Measurements from ENCODE around the gene NLRP8. TPM values are rescaled to one million over a fixed set of nuclear protein-coding genes. Genes with fewer than 3 reads are reported as not detected.

NLRP8 gene
- total and polyA plus RNA-seq, 4 donors, result not detected

DNA sequence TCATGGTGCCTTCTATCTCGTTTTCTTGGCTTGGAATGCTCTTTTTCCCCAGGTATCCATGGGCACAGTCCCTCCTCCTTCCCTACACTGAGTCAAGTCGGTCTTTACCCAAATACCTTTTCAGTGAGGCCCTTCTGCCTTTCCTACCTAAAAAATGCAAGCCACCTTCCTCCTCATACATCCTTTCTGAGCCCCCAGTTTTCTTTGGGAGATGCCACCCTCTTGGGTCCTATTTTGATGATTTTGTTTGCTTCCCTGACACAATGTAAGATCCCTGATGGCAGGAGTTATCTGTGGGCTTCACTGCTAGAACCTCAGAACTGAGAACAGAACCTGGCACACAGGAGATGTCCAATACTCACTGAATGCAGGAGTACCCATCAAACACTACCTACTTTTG, 37.8 kb upstream of the NLRP8 start:
- WGBS, result 40% methylated on average over 2 of the region's 2 CpGs
- Histone ChIP-seq H3K4me3 (ENCODE audit: low read depth in 1 of 3, low read length in 3 of 3) (no peak overlapping the region), H3K9ac (ENCODE audit: low read depth in 1 of 2, low read length in 2 of 2) (no peak overlapping the region), H3K36me3 (ENCODE audit: control insufficient read depth in 4 of 4, insufficient read depth in 3 of 4, low read depth in 1 of 4, low read length in 3 of 4) (no peaks in the 10 kb centered on the region), H3K27me3 (ENCODE audit: control insufficient read depth in 4 of 4, insufficient read depth in 4 of 4, low read length in 3 of 4) (peaks cover 0 to 2% (median 0%) of the 10 kb centered on the region in 4 donors), H3K9me3 (ENCODE audit: control insufficient read depth in 4 of 4, low read length in 3 of 4) (peaks cover 0 to 4% (median 3%) of the 10 kb centered on the region in 4 donors), H3K27ac (ENCODE audit: low read depth in 1 of 2, low read length in 2 of 2) (no peak overlapping the region), H3K4me1 (ENCODE audit: control insufficient read depth in 4 of 4, insufficient read depth in 4 of 4, low read length in 3 of 4) (no peaks in the 10 kb centered on the region)
- no peak for TF ChIP-seq EGR1 (IDR thresholded peaks at IDR 0.05; ENCODE audit: low read depth in 2 of 2)
- TF ChIP-seq GABPA (IDR thresholded peaks at IDR 0.05 in 1 of 2, conservative IDR thresholded peaks at IDR 0.05 in 1 of 2), result no peak
- no peak for TF ChIP-seq SP1 (IDR thresholded peaks at IDR 0.05)
- TF ChIP-seq, protein P1, sequence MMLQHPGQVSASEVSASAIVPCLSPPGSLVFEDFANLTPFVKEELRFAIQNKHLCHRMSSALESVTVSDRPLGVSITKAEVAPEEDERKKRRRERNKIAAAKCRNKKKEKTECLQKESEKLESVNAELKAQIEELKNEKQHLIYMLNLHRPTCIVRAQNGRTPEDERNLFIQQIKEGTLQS (IDR thresholded peaks at IDR 0.05), result no peak
- TF ChIP-seq, protein P2, sequence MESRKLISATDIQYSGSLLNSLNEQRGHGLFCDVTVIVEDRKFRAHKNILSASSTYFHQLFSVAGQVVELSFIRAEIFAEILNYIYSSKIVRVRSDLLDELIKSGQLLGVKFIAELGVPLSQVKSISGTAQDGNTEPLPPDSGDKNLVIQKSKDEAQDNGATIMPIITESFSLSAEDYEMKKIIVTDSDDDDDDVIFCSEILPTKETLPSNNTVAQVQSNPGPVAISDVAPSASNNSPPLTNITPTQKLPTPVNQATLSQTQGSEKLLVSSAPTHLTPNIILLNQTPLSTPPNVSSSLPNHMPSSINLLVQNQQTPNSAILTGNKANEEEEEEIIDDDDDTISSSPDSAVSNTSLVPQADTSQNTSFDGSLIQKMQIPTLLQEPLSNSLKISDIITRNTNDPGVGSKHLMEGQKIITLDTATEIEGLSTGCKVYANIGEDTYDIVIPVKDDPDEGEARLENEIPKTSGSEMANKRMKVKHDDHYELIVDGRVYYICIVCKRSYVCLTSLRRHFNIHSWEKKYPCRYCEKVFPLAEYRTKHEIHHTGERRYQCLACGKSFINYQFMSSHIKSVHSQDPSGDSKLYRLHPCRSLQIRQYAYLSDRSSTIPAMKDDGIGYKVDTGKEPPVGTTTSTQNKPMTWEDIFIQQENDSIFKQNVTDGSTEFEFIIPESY (IDR thresholded peaks at IDR 0.05), result no peak
- no peak for TF ChIP-seq HNF4G (IDR thresholded peaks at IDR 0.05)
- TF ChIP-seq RXRA (IDR thresholded peaks at IDR 0.05), result no peak
- TF ChIP-seq YY1 (IDR thresholded peaks at IDR 0.05), result no peak
- TF ChIP-seq, protein P3, sequence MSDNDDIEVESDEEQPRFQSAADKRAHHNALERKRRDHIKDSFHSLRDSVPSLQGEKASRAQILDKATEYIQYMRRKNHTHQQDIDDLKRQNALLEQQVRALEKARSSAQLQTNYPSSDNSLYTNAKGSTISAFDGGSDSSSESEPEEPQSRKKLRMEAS (IDR thresholded peaks at IDR 0.05), result no peak
- TF ChIP-seq FOXA2 (IDR thresholded peaks at IDR 0.05), result no peak
- TF ChIP-seq RAD21 (IDR thresholded peaks at IDR 0.05), result no peak
- TF ChIP-seq NR2F2 (IDR thresholded peaks at IDR 0.05), result no peak
- no peak for TF ChIP-seq TAF1 (conservative IDR thresholded peaks at IDR 0.05)
- TF ChIP-seq FOXA1 (IDR thresholded peaks at IDR 0.05), result no peak
- TF ChIP-seq, protein P4, sequence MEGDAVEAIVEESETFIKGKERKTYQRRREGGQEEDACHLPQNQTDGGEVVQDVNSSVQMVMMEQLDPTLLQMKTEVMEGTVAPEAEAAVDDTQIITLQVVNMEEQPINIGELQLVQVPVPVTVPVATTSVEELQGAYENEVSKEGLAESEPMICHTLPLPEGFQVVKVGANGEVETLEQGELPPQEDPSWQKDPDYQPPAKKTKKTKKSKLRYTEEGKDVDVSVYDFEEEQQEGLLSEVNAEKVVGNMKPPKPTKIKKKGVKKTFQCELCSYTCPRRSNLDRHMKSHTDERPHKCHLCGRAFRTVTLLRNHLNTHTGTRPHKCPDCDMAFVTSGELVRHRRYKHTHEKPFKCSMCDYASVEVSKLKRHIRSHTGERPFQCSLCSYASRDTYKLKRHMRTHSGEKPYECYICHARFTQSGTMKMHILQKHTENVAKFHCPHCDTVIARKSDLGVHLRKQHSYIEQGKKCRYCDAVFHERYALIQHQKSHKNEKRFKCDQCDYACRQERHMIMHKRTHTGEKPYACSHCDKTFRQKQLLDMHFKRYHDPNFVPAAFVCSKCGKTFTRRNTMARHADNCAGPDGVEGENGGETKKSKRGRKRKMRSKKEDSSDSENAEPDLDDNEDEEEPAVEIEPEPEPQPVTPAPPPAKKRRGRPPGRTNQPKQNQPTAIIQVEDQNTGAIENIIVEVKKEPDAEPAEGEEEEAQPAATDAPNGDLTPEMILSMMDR (IDR thresholded peaks at IDR 0.05; ENCODE audit: low read depth, low read length, missing input control), result no peak
- TF ChIP-seq, protein P5, sequence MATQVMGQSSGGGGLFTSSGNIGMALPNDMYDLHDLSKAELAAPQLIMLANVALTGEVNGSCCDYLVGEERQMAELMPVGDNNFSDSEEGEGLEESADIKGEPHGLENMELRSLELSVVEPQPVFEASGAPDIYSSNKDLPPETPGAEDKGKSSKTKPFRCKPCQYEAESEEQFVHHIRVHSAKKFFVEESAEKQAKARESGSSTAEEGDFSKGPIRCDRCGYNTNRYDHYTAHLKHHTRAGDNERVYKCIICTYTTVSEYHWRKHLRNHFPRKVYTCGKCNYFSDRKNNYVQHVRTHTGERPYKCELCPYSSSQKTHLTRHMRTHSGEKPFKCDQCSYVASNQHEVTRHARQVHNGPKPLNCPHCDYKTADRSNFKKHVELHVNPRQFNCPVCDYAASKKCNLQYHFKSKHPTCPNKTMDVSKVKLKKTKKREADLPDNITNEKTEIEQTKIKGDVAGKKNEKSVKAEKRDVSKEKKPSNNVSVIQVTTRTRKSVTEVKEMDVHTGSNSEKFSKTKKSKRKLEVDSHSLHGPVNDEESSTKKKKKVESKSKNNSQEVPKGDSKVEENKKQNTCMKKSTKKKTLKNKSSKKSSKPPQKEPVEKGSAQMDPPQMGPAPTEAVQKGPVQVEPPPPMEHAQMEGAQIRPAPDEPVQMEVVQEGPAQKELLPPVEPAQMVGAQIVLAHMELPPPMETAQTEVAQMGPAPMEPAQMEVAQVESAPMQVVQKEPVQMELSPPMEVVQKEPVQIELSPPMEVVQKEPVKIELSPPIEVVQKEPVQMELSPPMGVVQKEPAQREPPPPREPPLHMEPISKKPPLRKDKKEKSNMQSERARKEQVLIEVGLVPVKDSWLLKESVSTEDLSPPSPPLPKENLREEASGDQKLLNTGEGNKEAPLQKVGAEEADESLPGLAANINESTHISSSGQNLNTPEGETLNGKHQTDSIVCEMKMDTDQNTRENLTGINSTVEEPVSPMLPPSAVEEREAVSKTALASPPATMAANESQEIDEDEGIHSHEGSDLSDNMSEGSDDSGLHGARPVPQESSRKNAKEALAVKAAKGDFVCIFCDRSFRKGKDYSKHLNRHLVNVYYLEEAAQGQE (IDR thresholded peaks at IDR 0.05), result no peak
- no peak for TF ChIP-seq JUND (IDR thresholded peaks at IDR 0.05)
- TF ChIP-seq HNF4A (conservative IDR thresholded peaks at IDR 0.05), result no peak
- DNase-seq (ENCODE audit: low spot score), result no peak
